Right lobe of liver (tissue), 4 donors: ENCODE data around the gene VAV2.

Experiments
- POLR2A ChIP-seq: fragments of 450-650 bp; IDR thresholded peaks from one replicate; pipeline ENCODE4 v1.6.1; 2017; ENCODE audit warnings: antibody characterized with exemption, mild to moderate bottlenecking
- TF ChIP-seq, protein P1 (sequence below), 4 donors: fragments of 200-600 bp in 3 of 4; fragments of 450-650 bp in 1 of 4; IDR thresholded peaks; one replicate each; pipeline versions ENCODE4 v1.5.1 to v1.8.0; 2016 to 2022; ENCODE audit warnings: antibody characterized with exemption in 4 of 4, mild to moderate bottlenecking in 2 of 4
- donor health status: DM: no; HTN: no; CAD: no.
- donor health status: DM: no; HTN: no; CAD: no.
- donor health status: DM: no; HTN: yes; CAD: no.

DNA sequence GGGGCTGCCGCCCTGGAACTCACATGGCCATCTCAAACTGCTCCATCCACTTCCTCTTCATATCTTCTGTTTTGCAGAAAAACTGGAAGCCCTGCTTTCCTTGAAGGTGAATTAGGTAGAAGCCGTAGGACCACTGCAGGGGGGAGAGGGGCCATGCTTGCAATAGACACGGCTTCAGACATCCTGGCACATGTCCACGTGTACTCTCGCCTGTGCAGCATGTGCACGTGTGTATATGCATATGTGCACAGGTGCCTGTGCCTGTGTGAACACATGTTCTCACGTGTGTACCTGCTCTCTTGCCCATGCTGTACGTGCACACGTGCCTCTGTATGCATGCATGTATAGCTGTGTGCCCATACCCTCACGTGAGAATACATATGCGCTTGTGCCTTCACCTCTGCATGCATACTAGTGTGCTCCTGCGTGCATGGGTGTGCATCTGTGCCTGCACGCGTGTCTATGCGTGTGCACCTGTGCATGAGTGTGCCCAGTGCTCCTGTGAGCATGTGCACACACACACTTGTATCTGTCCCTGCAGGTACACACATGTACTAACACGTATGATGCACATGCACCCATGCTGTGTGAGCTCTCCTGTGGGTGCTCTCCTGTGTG, 206.3 kb downstream of the VAV2 start:
- TF ChIP-seq, protein P1, sequence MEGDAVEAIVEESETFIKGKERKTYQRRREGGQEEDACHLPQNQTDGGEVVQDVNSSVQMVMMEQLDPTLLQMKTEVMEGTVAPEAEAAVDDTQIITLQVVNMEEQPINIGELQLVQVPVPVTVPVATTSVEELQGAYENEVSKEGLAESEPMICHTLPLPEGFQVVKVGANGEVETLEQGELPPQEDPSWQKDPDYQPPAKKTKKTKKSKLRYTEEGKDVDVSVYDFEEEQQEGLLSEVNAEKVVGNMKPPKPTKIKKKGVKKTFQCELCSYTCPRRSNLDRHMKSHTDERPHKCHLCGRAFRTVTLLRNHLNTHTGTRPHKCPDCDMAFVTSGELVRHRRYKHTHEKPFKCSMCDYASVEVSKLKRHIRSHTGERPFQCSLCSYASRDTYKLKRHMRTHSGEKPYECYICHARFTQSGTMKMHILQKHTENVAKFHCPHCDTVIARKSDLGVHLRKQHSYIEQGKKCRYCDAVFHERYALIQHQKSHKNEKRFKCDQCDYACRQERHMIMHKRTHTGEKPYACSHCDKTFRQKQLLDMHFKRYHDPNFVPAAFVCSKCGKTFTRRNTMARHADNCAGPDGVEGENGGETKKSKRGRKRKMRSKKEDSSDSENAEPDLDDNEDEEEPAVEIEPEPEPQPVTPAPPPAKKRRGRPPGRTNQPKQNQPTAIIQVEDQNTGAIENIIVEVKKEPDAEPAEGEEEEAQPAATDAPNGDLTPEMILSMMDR (IDR thresholded peaks at IDR 0.05): no peak
- no peak for TF ChIP-seq POLR2A
